Sigmoid colon (tissue), 4 donors: ENCODE results near the gene PLCE1.

Source experiments
- CTCF ChIP-seq, 4 experiments: fragments of 450-650 bp in 3 of 4; fragments of 200-600 bp in 1 of 4; IDR thresholded peaks; one replicate each; pipeline ENCODE4 v1.5.1; 2016 to 2019; ENCODE audit warnings: antibody characterized with exemption in 4 of 4, mild to moderate bottlenecking in 3 of 4, moderate library complexity in 2 of 4
- EP300 ChIP-seq, 4 donors: sonication (generic); formaldehyde crosslinking; IDR thresholded peaks; one replicate each; pipeline ENCODE4 v1.6.1; 2017; ENCODE audit warnings: antibody characterized with exemption in 4 of 4
- POLR2A ChIP-seq, 2 donors: fragments of 450-650 bp; IDR thresholded peaks; one replicate each; pipeline ENCODE4 v1.6.1; 2016; ENCODE audit warnings: antibody characterized with exemption in 2 of 2, mild to moderate bottlenecking in 2 of 2, moderate library complexity in 2 of 2
- POLR2AphosphoS5 ChIP-seq, 4 donors: sonication (generic); formaldehyde crosslinking; IDR thresholded peaks; one replicate each; pipeline ENCODE4 v1.6.1; 2017; ENCODE audit warnings: antibody characterized with exemption in 4 of 4

DNA sequence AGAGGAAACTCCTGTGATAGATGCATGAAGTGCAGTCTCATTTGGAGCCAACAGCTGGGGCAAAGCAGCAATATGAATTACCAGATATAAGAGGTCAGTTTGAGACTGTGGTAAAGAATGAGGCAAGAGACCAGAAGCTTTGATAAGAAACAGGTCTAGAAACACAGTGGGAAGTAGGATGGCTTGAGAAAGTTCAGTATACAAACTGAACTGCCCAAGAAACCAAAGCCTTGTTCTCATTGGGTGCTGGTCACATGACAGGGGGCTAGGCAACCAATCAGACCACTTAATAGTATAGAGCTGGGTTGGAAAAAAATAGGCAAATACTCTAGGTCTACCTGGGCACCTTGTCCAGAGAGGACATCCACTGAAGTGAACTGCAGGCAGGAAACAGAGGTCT, 46.2 kb upstream of the PLCE1 start:
- TF ChIP-seq POLR2A (IDR thresholded peaks at IDR 0.05) (no peak), CTCF (IDR thresholded peaks at IDR 0.05) (no peak), POLR2AphosphoS5 (IDR thresholded peaks at IDR 0.05) (no peak), EP300 (IDR thresholded peaks at IDR 0.05) (no peak)
